ENCODE measurements around the gene PRDM1. TPM values are rescaled to one million over a fixed set of nuclear protein-coding genes. Genes with fewer than 3 reads are reported as not detected.
A peak's percentile ranks its signal among the peaks of the same experiment; 100 is the strongest.

The PRDM1 gene
- total RNA-seq, 1 donor from 2014 or later, result 10.5 TPM

DNA sequence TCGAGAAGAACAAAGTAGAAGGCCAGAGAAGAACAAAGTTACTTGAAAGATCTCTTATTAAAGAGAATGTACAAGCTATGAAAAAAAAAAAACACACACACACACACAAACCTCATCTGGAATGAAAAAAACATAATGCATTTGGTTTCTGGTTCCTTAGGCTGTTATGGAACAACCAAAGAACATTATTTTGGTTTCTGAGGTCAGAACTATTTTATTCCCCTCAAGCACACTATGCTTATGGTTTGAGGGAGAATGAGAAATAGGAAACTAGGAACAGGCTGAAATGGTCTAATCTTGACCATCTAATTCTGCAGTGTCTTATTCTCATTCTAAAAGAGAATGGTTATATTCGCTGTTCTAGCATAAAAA, 8.8 kb downstream of the PRDM1 start:
- no peak overlapping the region for H3K27ac Mint-ChIP-seq (ENCODE audit: unreplicated experiment)
- H3K36me3 ChIP-seq (ENCODE audit: insufficient read depth, low read length), result peaks cover 5% of the 10 kb centered on the region
- H3K4me1 ChIP-seq (ENCODE audit: insufficient read depth, low read length), result peaks cover 18% of the 10 kb centered on the region
- no peaks in the 10 kb centered on the region for H3K27me3 Mint-ChIP-seq (ENCODE audit: low read depth, unreplicated experiment)
- DNase-seq (ENCODE audit: low read depth), result no peak
- H2AFZ ChIP-seq (ENCODE audit: low read depth, low read length), result no peak overlapping the region
- no peak overlapping the region for H3K27ac ChIP-seq (ENCODE audit: low read depth, low read length)
- H4K20me1 ChIP-seq (ENCODE audit: insufficient read depth, low read length), result no peaks in the 10 kb centered on the region
- no peak overlapping the region for H3K4me3 Mint-ChIP-seq (ENCODE audit: unreplicated experiment)
- no peak overlapping the region for H3K9ac ChIP-seq (ENCODE audit: low read length)
- no peak for TF ChIP-seq EZH2 (IDR thresholded peaks at IDR 0.05; ENCODE audit: insufficient read depth, low read length)
- TF ChIP-seq, protein P1, sequence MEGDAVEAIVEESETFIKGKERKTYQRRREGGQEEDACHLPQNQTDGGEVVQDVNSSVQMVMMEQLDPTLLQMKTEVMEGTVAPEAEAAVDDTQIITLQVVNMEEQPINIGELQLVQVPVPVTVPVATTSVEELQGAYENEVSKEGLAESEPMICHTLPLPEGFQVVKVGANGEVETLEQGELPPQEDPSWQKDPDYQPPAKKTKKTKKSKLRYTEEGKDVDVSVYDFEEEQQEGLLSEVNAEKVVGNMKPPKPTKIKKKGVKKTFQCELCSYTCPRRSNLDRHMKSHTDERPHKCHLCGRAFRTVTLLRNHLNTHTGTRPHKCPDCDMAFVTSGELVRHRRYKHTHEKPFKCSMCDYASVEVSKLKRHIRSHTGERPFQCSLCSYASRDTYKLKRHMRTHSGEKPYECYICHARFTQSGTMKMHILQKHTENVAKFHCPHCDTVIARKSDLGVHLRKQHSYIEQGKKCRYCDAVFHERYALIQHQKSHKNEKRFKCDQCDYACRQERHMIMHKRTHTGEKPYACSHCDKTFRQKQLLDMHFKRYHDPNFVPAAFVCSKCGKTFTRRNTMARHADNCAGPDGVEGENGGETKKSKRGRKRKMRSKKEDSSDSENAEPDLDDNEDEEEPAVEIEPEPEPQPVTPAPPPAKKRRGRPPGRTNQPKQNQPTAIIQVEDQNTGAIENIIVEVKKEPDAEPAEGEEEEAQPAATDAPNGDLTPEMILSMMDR (IDR thresholded peaks at IDR 0.05; ENCODE audit: insufficient read depth, low read depth, low read length), result no peak
- H3K4me2 ChIP-seq (ENCODE audit: low read length), result no peak overlapping the region
- no peaks in the 10 kb centered on the region for H3K9me3 Mint-ChIP-seq (ENCODE audit: unreplicated experiment)
- no peak for FAIRE-seq
- H3K36me3 Mint-ChIP-seq (ENCODE audit: low read depth, unreplicated experiment), result peaks cover 6% of the 10 kb centered on the region
- no peak overlapping the region for H3K4me3 ChIP-seq (ENCODE audit: insufficient read depth, low read depth, low read length)
- H3K9me3 ChIP-seq (ENCODE audit: insufficient read depth, low read depth, low read length), result no peaks in the 10 kb centered on the region
- H3K4me1 Mint-ChIP-seq (ENCODE audit: low read depth, unreplicated experiment), result peaks cover 30% of the 10 kb centered on the region
- peaks cover 32% of the 10 kb centered on the region for H3K79me2 ChIP-seq (ENCODE audit: insufficient read depth, low read length)
- no peaks in the 10 kb centered on the region for H3K27me3 ChIP-seq (ENCODE audit: insufficient read depth, low read length)

- H3K4me2 ChIP-seq (ENCODE audit: low read length), result peak overlapping the region; percentile 84
- H3K4me1 Mint-ChIP-seq (ENCODE audit: low read depth, unreplicated experiment), result peaks cover 39% of the 10 kb centered on the region
- no peaks in the 10 kb centered on the region for H3K9me3 ChIP-seq (ENCODE audit: insufficient read depth, low read depth, low read length)
- H3K9ac ChIP-seq (ENCODE audit: low read length), result peak overlapping the region; percentile 71
- H3K36me3 ChIP-seq (ENCODE audit: insufficient read depth, low read length), result peaks cover 5% of the 10 kb centered on the region
- no peaks in the 10 kb centered on the region for H3K9me3 Mint-ChIP-seq (ENCODE audit: unreplicated experiment)
- H3K4me3 Mint-ChIP-seq (ENCODE audit: unreplicated experiment), result peak overlapping the region; percentile 84
- peaks cover 7% of the 10 kb centered on the region for H3K36me3 Mint-ChIP-seq (ENCODE audit: low read depth, unreplicated experiment)
- no peaks in the 10 kb centered on the region for H4K20me1 ChIP-seq (ENCODE audit: insufficient read depth, low read length)
- peaks cover 18% of the 10 kb centered on the region for H3K4me1 ChIP-seq (ENCODE audit: insufficient read depth, low read length)
- H3K79me2 ChIP-seq (ENCODE audit: insufficient read depth, low read length), result peaks cover 10% of the 10 kb centered on the region
- H3K27ac ChIP-seq (ENCODE audit: low read depth, low read length), result peak overlapping the region; percentile 64
- peak overlapping the region; percentile 51 for H3K4me3 ChIP-seq (ENCODE audit: insufficient read depth, low read depth, low read length)
- no peaks in the 10 kb centered on the region for H3K27me3 ChIP-seq (ENCODE audit: insufficient read depth, low read length)
- DNase-seq (ENCODE audit: low read depth), result peak; percentile 46
- H3K27ac Mint-ChIP-seq (ENCODE audit: unreplicated experiment), result peak overlapping the region; percentile 97
- no peak for TF ChIP-seq EZH2 (IDR thresholded peaks at IDR 0.05; ENCODE audit: insufficient read depth, low read length)
- TF ChIP-seq, protein P1 (IDR thresholded peaks at IDR 0.05; ENCODE audit: insufficient read depth, low read depth, low read length), result no peak
- peak overlapping the region; percentile 63 for H2AFZ ChIP-seq (ENCODE audit: low read depth, low read length)
- peak; percentile 88 for FAIRE-seq
- H3K27me3 Mint-ChIP-seq (ENCODE audit: low read depth, unreplicated experiment), result no peaks in the 10 kb centered on the region
Measured at GRCh38 chr6:106097411-106098231, 11.5 kb downstream of the PRDM1 start.
